ENCODE measurements around the gene ABCC6.
"Not testable (repeated sequence)": the region's sequence is repeated elsewhere in the genome, so short reads cannot be mapped to it uniquely, and the experiment has no call there.

ABCC6 gene

GRCh38 chr16:16182918-16183317 lies 40.4 kb downstream of the ABCC6 start:
- no peak overlapping the region for H3K4me3 ChIP-seq (ENCODE audit: low read depth in 1 of 2, low read length in 1 of 2)
- TF ChIP-seq, protein P1, sequence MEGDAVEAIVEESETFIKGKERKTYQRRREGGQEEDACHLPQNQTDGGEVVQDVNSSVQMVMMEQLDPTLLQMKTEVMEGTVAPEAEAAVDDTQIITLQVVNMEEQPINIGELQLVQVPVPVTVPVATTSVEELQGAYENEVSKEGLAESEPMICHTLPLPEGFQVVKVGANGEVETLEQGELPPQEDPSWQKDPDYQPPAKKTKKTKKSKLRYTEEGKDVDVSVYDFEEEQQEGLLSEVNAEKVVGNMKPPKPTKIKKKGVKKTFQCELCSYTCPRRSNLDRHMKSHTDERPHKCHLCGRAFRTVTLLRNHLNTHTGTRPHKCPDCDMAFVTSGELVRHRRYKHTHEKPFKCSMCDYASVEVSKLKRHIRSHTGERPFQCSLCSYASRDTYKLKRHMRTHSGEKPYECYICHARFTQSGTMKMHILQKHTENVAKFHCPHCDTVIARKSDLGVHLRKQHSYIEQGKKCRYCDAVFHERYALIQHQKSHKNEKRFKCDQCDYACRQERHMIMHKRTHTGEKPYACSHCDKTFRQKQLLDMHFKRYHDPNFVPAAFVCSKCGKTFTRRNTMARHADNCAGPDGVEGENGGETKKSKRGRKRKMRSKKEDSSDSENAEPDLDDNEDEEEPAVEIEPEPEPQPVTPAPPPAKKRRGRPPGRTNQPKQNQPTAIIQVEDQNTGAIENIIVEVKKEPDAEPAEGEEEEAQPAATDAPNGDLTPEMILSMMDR (IDR thresholded peaks at IDR 0.05), result no peak
- H3K27me3 ChIP-seq, result no peaks in the 10 kb centered on the region
- H3K36me3 ChIP-seq, result peaks cover 28% of the 10 kb centered on the region
- no peaks in the 10 kb centered on the region for H3K9me3 ChIP-seq
- peaks cover 8 to 17% of the 10 kb centered on the region in 2 experiments for H3K4me1 ChIP-seq (ENCODE audit: control insufficient read depth in 1 of 2, insufficient read depth in 1 of 2, low read depth in 1 of 2, low read length in 1 of 2)
- no peak overlapping the region for H3K27ac ChIP-seq

DNA sequence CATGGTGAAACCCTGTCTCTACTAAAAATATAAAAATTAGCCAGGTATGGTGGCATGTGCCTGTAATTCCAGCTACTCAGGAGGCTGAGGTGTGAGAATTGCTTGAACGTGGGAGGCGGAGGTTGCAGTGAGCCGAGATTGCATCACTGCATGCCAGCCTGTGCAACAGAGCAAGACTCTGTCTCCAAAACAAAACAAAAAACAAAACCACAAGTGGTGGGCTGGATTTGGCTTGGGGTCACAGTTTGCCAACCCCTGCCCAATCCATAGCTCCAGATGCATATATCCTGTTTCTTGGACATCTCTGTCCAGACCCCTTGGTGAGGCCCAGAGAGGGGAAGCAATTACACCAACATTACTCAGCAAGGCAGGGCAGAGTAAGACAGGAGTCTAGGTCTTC lies 41.5 kb downstream of the ABCC6 start:
- not testable (repeated sequence) for H3K27ac ChIP-seq; H3K27me3 ChIP-seq; H3K4me1 ChIP-seq (ENCODE audit: control insufficient read depth in 1 of 2, insufficient read depth in 1 of 2, low read depth in 1 of 2, low read length in 1 of 2); H3K4me3 ChIP-seq (ENCODE audit: low read depth in 1 of 2, low read length in 1 of 2); H3K9me3 ChIP-seq
- peaks cover 34% of the 10 kb centered on the region for H3K36me3 ChIP-seq

GRCh38 chr16:16178455-16179162 lies 44.7 kb downstream of the ABCC6 start:
- Histone ChIP-seq H3K4me3 (ENCODE audit: low read depth in 1 of 2, low read length in 1 of 2) (no peak overlapping the region), H3K9me3 (no peaks in the 10 kb centered on the region), H3K27ac (no peak overlapping the region), H3K27me3 (no peaks in the 10 kb centered on the region), H3K36me3 (peaks cover 44% of the 10 kb centered on the region), H3K4me1 (ENCODE audit: control insufficient read depth in 1 of 2, insufficient read depth in 1 of 2, low read depth in 1 of 2, low read length in 1 of 2) (peaks cover 0 to 7% of the 10 kb centered on the region in 2 experiments)
- TF ChIP-seq, protein P1 (IDR thresholded peaks at IDR 0.05), result no peak

GRCh38 chr16:16176328-16176727 lies 47.0 kb downstream of the ABCC6 start:
- H3K27ac ChIP-seq, result no peak overlapping the region
- H3K9me3 ChIP-seq, result no peaks in the 10 kb centered on the region
- no peaks in the 10 kb centered on the region for H3K27me3 ChIP-seq
- no peak overlapping the region for H3K4me3 ChIP-seq (ENCODE audit: low read depth in 1 of 2, low read length in 1 of 2)
- H3K36me3 ChIP-seq, result peaks cover 55% of the 10 kb centered on the region
- no peaks in the 10 kb centered on the region for H3K4me1 ChIP-seq (ENCODE audit: control insufficient read depth in 1 of 2, insufficient read depth in 1 of 2, low read depth in 1 of 2, low read length in 1 of 2)
- TF ChIP-seq, protein P1 (IDR thresholded peaks at IDR 0.05), result no peak

GRCh38 chr16:16175296-16175695 lies 48.0 kb downstream of the ABCC6 start:
- H3K27me3 ChIP-seq, result no peaks in the 10 kb centered on the region
- TF ChIP-seq, protein P1 (IDR thresholded peaks at IDR 0.05), result no peak
- H3K4me3 ChIP-seq (ENCODE audit: low read depth in 1 of 2, low read length in 1 of 2), result no peak overlapping the region
- H3K27ac ChIP-seq, result no peak overlapping the region
- no peaks in the 10 kb centered on the region for H3K4me1 ChIP-seq (ENCODE audit: control insufficient read depth in 1 of 2, insufficient read depth in 1 of 2, low read depth in 1 of 2, low read length in 1 of 2)
- H3K9me3 ChIP-seq, result no peaks in the 10 kb centered on the region
- peaks cover 61% of the 10 kb centered on the region for H3K36me3 ChIP-seq

DNA sequence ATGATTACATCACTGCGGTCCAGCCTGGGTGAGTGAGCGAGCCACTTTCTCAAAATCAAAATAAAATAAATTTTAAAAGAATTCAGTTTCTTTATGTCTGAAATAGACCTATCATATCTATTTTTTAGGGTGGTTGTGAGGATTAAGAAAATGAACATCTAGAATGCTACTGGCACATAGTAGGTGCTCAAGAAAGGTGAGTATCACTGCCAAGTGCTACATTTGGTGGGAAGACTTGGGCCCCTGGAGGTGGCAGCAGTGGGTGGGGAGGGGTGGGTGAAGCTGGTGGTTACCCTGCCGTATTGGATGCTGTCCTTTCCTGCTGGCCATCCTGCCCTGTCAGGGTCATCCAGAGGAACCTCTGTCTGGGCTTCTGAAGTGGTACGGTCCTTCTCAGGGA lies 50.3 kb downstream of the ABCC6 start:
- Histone ChIP-seq H3K36me3 (peaks cover 76% of the 10 kb centered on the region), H3K4me3 (ENCODE audit: low read depth in 1 of 2, low read length in 1 of 2) (no peak overlapping the region), H3K4me1 (ENCODE audit: control insufficient read depth in 1 of 2, insufficient read depth in 1 of 2, low read depth in 1 of 2, low read length in 1 of 2) (no peaks in the 10 kb centered on the region), H3K9me3 (no peaks in the 10 kb centered on the region), H3K27me3 (no peaks in the 10 kb centered on the region), H3K27ac (no peak overlapping the region)
- TF ChIP-seq, protein P1 (IDR thresholded peaks at IDR 0.05), result no peak
